Loucy (cell line): Measurements from ENCODE around the gene QRICH1.

Experiments used
- CTCF ChIP-seq: fragments of 200-600 bp; sonication (generic); conservative IDR thresholded peaks from 2 replicates; pipeline ENCODE4 v1.5.1; 2014; ENCODE audit warnings: mild to moderate bottlenecking, antibody characterized with exemption, low read length
- EZH2phosphoT487 ChIP-seq: fragments of 200-600 bp; IDR thresholded peaks from 2 replicates; pipeline ENCODE4 v1.6.1; 2018; ENCODE audit warnings: antibody characterized with exemption, mild to moderate bottlenecking, moderate library complexity, borderline replicate concordance

DNA sequence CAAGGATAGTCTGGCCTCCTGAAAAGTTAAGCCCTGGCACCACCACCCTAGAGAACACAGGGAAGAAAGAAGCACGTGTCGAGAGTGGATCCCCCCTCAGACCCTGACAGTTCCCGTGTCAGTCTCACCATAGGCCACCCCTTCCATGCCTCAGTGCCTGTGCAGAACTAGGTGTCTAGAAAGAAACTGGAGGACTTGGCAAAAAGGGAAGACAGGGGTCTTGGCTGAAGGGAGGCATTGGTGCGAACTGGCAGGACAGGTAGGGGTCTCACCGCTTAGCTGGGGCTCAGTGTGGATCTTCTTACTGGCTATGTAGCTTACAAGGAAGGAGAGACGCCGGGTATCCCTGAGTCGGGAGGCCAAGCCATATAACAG lies 10.2 kb upstream of the QRICH1 start:
- TF ChIP-seq CTCF (no peak), EZH2phosphoT487 (no peak)
